K562 (cell line): ENCODE data around the gene DOCK6. TPM values are rescaled to one million over a fixed set of nuclear protein-coding genes. Genes with fewer than 3 reads are reported as not detected.
A peak's percentile ranks its signal among the peaks of the same experiment; 100 is the strongest.

Experiments used
- ATAC-seq: fragments of 200-7000 bp; cut with Tn5 transposase; 3 replicates; pipeline ENCODE4 v1.9.1; 2020; ENCODE audit warnings: moderate library complexity
- BruUV-seq: library from RNA; stranded (reverse); fragments of 400-500 nt; replicated peaks from 2 replicates; lab custom pipeline; 2021; lab: Mats Ljungman, UMichigan
- CTCF ChIA-PET: fragments of 300-600 bp; formaldehyde crosslinking; extraction: SDS; loops from one replicate; lab custom pipeline; 2021; ENCODE audit warnings: low intra/inter-chr PET ratio; lab: Yijun Ruan, JAX
- POLR2A ChIA-PET: fragments of 300-600, 350-650 bp; sonication (Branson Sonifier 250); formaldehyde crosslinking; extraction: SDS; loops from one replicate; lab custom pipeline; 2021; ENCODE audit warnings: antibody characterized with exemption, inconsistent platforms; lab: Yijun Ruan, JAX
- DNase-seq, 4 experiments: peaks; one replicate each; pipeline versions ENCODE4 v3.0.0 to v3.0.0-alpha.2; 2011 to 2018; ENCODE audit warnings: low spot score in 3 of 4, mixed read lengths in 3 of 4; ENCODE audit errors: extremely low read depth in 1 of 4
- FAIRE-seq: peaks from 2 replicates; lab custom pipeline; 2011; peaks lifted over from hg19 to GRCh38; lab: Jason Lieb, UNC
- H2AFZ ChIP-seq: 2 replicates; pipeline ENCODE4 v1.6.0; 2011; ENCODE audit warnings: low read depth, low read length, control low read depth, inconsistent platforms
- H3K27ac ChIP-seq: fragments of 200-600 bp; 3 replicates; pipeline ENCODE4 v1.8.0; 2011; ENCODE audit warnings: low read depth, mild to moderate bottlenecking, control low read depth, inconsistent platforms, low read length, moderate library complexity, mixed read lengths; ENCODE audit errors: extremely low read depth
- H3K27me3 ChIP-seq, 2 experiments: fragments of 300-600 bp in 1 of 2; 2 replicates in 1 of 2; 3 replicates in 1 of 2; pipeline versions ENCODE4 v1.6.0 to v1.8.0; 2011; ENCODE audit warnings: inconsistent platforms in 2 of 2, low read length in 2 of 2, mild to moderate bottlenecking in 1 of 2, mixed read lengths in 1 of 2, moderate library complexity in 1 of 2; ENCODE audit not compliant: control insufficient read depth in 2 of 2, insufficient read depth in 2 of 2
- H3K36me3 ChIP-seq: fragments of 300-600 bp; 3 replicates; pipeline ENCODE4 v1.8.0; 2011; ENCODE audit warnings: mild to moderate bottlenecking, low read length, inconsistent platforms; ENCODE audit not compliant: control insufficient read depth, insufficient read depth
- H3K4me1 ChIP-seq, 2 experiments: fragments of 200-600 bp in 1 of 2; replicated peaks in 1 of 2; 2 replicates in 1 of 2; 3 replicates in 1 of 2; pipeline versions ENCODE4 v1.5.1 to v1.8.0; 2011; ENCODE audit warnings: inconsistent platforms in 2 of 2, low read length in 2 of 2, mild to moderate bottlenecking in 1 of 2, mixed read lengths in 1 of 2, moderate library complexity in 1 of 2; ENCODE audit not compliant: control insufficient read depth in 2 of 2, insufficient read depth in 2 of 2
- H3K4me2 ChIP-seq: 2 replicates; pipeline ENCODE4 v1.6.1; 2011; ENCODE audit warnings: low read length, control low read depth, inconsistent platforms, mixed read lengths; ENCODE audit not compliant: insufficient read depth
- H3K4me3 ChIP-seq: fragments of 200-600 bp; sonication (generic), shearing (Covaris generic); 2 replicates; pipeline ENCODE4 v1.5.1; 2016; ENCODE audit warnings: control low read depth, inconsistent platforms
- H3K79me2 ChIP-seq: fragments of 200-600 bp; 3 replicates; pipeline ENCODE4 v1.8.0; 2011; ENCODE audit warnings: low read length, inconsistent platforms; ENCODE audit not compliant: control insufficient read depth, insufficient read depth
- H3K9ac ChIP-seq, 2 experiments: 2 replicates each; pipeline versions ENCODE4 v1.6.0 to v1.6.1; 2011; ENCODE audit warnings: low read depth in 2 of 2, low read length in 2 of 2, control low read depth in 1 of 2, inconsistent platforms in 1 of 2, mild to moderate bottlenecking in 1 of 2, mixed read lengths in 1 of 2; ENCODE audit not compliant: insufficient read depth in 1 of 2
- H3K9me1 ChIP-seq: one replicate; pipeline ENCODE4 v1.6.0; 2011; ENCODE audit warnings: inconsistent platforms, mild to moderate bottlenecking, low read length, moderate library complexity; ENCODE audit not compliant: control insufficient read depth, insufficient read depth
- H3K9me3 ChIP-seq: replicated peaks from 2 replicates; pipeline ENCODE4 v1.5.1; 2011; ENCODE audit warnings: low read depth, low read length, inconsistent platforms; ENCODE audit not compliant: control insufficient read depth, insufficient read depth
- H4K20me1 ChIP-seq: replicated peaks from 2 replicates; pipeline ENCODE4 v1.6.1; 2011; ENCODE audit warnings: low read length, inconsistent platforms, mixed read lengths; ENCODE audit not compliant: control insufficient read depth, insufficient read depth
- ETS2 ChIP-seq: IDR thresholded peaks from 2 replicates; pipeline ENCODE4 v1.6.1; 2016; ENCODE audit warnings: borderline replicate concordance, missing genetic modification characterization, mild to moderate bottlenecking, moderate library complexity, missing compliant biosample characterization; ENCODE audit not compliant: poor library complexity, severe bottlenecking
- KLF1 ChIP-seq: fragments of 450-650 bp; IDR thresholded peaks from 2 replicates; pipeline ENCODE4 v1.6.1; 2016; ENCODE audit warnings: missing genetic modification characterization, missing compliant biosample characterization
- POLR2AphosphoS5 ChIP-seq: IDR thresholded peaks from 2 replicates; pipeline ENCODE4 v1.6.1; 2011; ENCODE audit warnings: mild to moderate bottlenecking, low read depth, low read length, moderate library complexity; ENCODE audit not compliant: control insufficient read depth, insufficient read depth
- SP1 ChIP-seq: sonication (generic); formaldehyde crosslinking; IDR thresholded peaks from 2 replicates; pipeline ENCODE4 v1.8.1; 2022; ENCODE audit warnings: mild to moderate bottlenecking, missing genetic modification reagents
- TARDBP ChIP-seq: fragments of 450-650 bp; IDR thresholded peaks from 2 replicates; pipeline ENCODE4 v1.6.1; 2016
- ZNF778 ChIP-seq: fragments of 450-650 bp; formaldehyde crosslinking; IDR thresholded peaks from 2 replicates; pipeline ENCODE4 v1.4.0; 2020; ENCODE audit warnings: mild to moderate bottlenecking, moderate library complexity
- WGBS: fragments of 100-300 bp; shearing (Covaris generic); methylation state at CpG from one replicate; pipeline ENCODE4 v1.1.6; 2016; ENCODE audit warnings: low coverage, mixed read lengths; ENCODE audit not compliant: insufficient coverage; ENCODE audit errors: missing lambda C conversion rate; 5-methylcytosine and 5-hydroxymethylcytosine counted together
- in situ Hi-C: fragments of 300-500 bp; cut with MboI; formaldehyde crosslinking; loops from 4 replicates; pipeline ENCODE4 v1.15.0; 2018; ENCODE audit warnings: inconsistent platforms, mixed read lengths
- intact Hi-C: fragments of 100-400 bp; cut with micrococcal nuclease; formaldehyde crosslinking; loops from 2 replicates; pipeline ENCODE4 v1.14.2; 2022
- polyA plus RNA-seq, 8 experiments: library from polyadenylated mRNA; depleted of rRNA in 4 of 8; stranded (reverse) in 5 of 8; unstranded in 3 of 8; fragments of >200 nt; fragmentation: Nextera tagmentation in 2 of 8; fragmentation: Illumina TruSeq in 1 of 8; extraction: Ambion mirVana in 2 of 8; extraction: Trizol in 1 of 8; gene quantifications; 2 replicates each; pipeline versions ENCODE4 v1.2.1 to v1.2.3, GENCODE V29; 2011 to 2014; ENCODE audit warnings: inconsistent platforms in 1 of 8, missing spikeins in 1 of 8
- total RNA-seq, 7 experiments: library from RNA; depleted of rRNA in 6 of 7; stranded (reverse); fragments of >200 nt in 6 of 7; fragmentation: Illumina TruSeq in 2 of 7; extraction: Trizol in 2 of 7; gene quantifications; 2 replicates each; pipeline versions ENCODE4 v1.2.1 to v1.2.3, GENCODE V29; 2011 to 2021; ENCODE audit warnings: low replicate concordance in 1 of 7
- TF ChIP-seq, protein P1 (sequence below), 2 experiments: IDR thresholded peaks in 1 of 2; conservative IDR thresholded peaks in 1 of 2; 2 replicates each; pipeline ENCODE4 v1.6.1; 2016; ENCODE audit warnings: low read depth in 2 of 2, mild to moderate bottlenecking in 1 of 2, missing compliant biosample characterization in 1 of 2, missing genetic modification characterization in 1 of 2, moderate library complexity in 1 of 2
- TF ChIP-seq, protein P2 (sequence below), 2 experiments: fragments of 450-650 bp; IDR thresholded peaks; 2 replicates each; pipeline ENCODE4 v1.6.1; 2018; ENCODE audit warnings: mild to moderate bottlenecking in 2 of 2, low read depth in 1 of 2; ENCODE audit not compliant: partially characterized antibody in 2 of 2
- TF ChIP-seq, protein P3 (sequence below): IDR thresholded peaks from 2 replicates; pipeline ENCODE4 v1.6.1; 2012; ENCODE audit warnings: low read depth, low read length, improper control_type of control experiment, borderline replicate concordance
- TF ChIP-seq, protein P4 (sequence below): fragments of 250-450 bp; sonication (Bioruptor Pico); IDR thresholded peaks from 2 replicates; pipeline ENCODE4 v1.9.0; 2021; ENCODE audit warnings: mild to moderate bottlenecking, inconsistent platforms

Gene DOCK6
- total and polyA plus RNA-seq, 9 of the 15 experiments (the other 6 are each of a cell fraction or from before 2014, with no cell fraction given): 0.35 to 19.3 (median 3.8) TPM

DNA sequence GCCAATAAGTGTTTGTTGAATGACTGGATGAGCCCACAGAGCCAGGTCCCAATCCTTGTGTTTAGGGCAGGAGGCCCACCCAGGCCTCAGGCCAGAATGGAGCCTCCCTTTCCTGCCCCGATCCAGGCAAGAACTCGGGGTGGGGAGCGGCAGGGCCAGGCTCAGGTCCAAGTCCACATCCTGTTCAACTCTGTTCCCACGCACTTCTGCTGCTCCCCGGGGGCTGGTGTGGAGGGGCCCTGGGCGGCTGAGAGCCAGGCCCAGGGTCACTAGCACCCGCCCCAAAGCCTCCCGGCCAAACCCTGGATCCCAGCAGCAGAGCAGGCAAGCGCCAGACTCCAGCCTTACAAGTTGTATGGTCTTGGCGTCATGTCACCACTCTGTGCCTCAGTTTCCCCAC, 14.9 kb downstream of the DOCK6 start:
- Histone ChIP-seq H3K27me3 (no peaks in the 10 kb centered on the region), H3K79me2 (no peaks in the 10 kb centered on the region), H3K9me3 (no peaks in the 10 kb centered on the region), H4K20me1 (no peaks in the 10 kb centered on the region), H2AFZ (no peak overlapping the region), H3K27ac (no peak overlapping the region), H3K9ac (peak overlapping the region in 1 of 2 experiments; percentile 13; a peak in 1 of 4 replicates), H3K9me1 (no peaks in the 10 kb centered on the region), H3K4me3 (no peak overlapping the region), H3K4me2 (no peak overlapping the region), H3K36me3 (peaks cover 21% of the 10 kb centered on the region; the same call in 2 of the 3 replicates), H3K4me1 (peaks cover 0 to 14% of the 10 kb centered on the region in 2 experiments; a peak in 2 of 5 replicates)
- no peak for DNase-seq
- no TSS peak for BruUV-seq
- whole genome bisulfite sequencing: 84% methylated on average over 10 of the region's 10 CpGs
- ChIA-PET CTCF (no interaction called here), POLR2A (no interaction called here)
- no peak for ATAC-seq
- intact Hi-C loops: no loop called here
- in situ Hi-C loops: no loop called here
- FAIRE-seq: no peak
- no peak for TF ChIP-seq POLR2AphosphoS5
- TF ChIP-seq, protein P1, sequence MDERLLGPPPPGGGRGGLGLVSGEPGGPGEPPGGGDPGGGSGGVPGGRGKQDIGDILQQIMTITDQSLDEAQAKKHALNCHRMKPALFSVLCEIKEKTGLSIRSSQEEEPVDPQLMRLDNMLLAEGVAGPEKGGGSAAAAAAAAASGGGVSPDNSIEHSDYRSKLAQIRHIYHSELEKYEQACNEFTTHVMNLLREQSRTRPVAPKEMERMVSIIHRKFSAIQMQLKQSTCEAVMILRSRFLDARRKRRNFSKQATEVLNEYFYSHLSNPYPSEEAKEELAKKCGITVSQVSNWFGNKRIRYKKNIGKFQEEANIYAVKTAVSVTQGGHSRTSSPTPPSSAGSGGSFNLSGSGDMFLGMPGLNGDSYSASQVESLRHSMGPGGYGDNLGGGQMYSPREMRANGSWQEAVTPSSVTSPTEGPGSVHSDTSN (CRISPR knock-in tag; IDR thresholded peaks at IDR 0.05; ENCODE audit: low read depth): no peak
- TF ChIP-seq, protein P1 (tag; conservative IDR thresholded peaks at IDR 0.05; ENCODE audit: low read depth): no peak
- TF ChIP-seq ETS2: no peak
- TF ChIP-seq KLF1 (tag): no peak
- no peak for TF ChIP-seq SP1 (CRISPR knock-in tag)
- TF ChIP-seq, protein P2, sequence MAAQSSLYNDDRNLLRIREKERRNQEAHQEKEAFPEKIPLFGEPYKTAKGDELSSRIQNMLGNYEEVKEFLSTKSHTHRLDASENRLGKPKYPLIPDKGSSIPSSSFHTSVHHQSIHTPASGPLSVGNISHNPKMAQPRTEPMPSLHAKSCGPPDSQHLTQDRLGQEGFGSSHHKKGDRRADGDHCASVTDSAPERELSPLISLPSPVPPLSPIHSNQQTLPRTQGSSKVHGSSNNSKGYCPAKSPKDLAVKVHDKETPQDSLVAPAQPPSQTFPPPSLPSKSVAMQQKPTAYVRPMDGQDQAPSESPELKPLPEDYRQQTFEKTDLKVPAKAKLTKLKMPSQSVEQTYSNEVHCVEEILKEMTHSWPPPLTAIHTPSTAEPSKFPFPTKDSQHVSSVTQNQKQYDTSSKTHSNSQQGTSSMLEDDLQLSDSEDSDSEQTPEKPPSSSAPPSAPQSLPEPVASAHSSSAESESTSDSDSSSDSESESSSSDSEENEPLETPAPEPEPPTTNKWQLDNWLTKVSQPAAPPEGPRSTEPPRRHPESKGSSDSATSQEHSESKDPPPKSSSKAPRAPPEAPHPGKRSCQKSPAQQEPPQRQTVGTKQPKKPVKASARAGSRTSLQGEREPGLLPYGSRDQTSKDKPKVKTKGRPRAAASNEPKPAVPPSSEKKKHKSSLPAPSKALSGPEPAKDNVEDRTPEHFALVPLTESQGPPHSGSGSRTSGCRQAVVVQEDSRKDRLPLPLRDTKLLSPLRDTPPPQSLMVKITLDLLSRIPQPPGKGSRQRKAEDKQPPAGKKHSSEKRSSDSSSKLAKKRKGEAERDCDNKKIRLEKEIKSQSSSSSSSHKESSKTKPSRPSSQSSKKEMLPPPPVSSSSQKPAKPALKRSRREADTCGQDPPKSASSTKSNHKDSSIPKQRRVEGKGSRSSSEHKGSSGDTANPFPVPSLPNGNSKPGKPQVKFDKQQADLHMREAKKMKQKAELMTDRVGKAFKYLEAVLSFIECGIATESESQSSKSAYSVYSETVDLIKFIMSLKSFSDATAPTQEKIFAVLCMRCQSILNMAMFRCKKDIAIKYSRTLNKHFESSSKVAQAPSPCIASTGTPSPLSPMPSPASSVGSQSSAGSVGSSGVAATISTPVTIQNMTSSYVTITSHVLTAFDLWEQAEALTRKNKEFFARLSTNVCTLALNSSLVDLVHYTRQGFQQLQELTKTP (IDR thresholded peaks at IDR 0.05; ENCODE audit: low read depth in 1 of 2, partially characterized antibody in 2 of 2): no peak
- no peak for TF ChIP-seq ZNF778 (CRISPR knock-in tag)
- TF ChIP-seq, protein P3, sequence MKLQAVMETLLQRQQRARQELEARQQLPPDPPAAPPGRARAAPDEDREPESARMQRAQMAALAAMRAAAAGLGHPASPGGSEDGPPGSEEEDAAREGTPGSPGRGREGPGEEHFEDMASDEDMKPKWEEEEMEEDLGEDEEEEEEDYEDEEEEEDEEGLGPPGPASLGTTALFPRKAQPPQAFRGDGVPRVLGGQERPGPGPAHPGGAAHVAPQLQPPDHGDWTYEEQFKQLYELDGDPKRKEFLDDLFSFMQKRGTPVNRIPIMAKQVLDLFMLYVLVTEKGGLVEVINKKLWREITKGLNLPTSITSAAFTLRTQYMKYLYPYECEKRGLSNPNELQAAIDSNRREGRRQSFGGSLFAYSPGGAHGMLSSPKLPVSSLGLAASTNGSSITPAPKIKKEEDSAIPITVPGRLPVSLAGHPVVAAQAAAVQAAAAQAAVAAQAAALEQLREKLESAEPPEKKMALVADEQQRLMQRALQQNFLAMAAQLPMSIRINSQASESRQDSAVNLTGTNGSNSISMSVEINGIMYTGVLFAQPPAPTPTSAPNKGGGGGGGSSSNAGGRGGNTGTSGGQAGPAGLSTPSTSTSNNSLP: no peak
- TF ChIP-seq, protein P4, sequence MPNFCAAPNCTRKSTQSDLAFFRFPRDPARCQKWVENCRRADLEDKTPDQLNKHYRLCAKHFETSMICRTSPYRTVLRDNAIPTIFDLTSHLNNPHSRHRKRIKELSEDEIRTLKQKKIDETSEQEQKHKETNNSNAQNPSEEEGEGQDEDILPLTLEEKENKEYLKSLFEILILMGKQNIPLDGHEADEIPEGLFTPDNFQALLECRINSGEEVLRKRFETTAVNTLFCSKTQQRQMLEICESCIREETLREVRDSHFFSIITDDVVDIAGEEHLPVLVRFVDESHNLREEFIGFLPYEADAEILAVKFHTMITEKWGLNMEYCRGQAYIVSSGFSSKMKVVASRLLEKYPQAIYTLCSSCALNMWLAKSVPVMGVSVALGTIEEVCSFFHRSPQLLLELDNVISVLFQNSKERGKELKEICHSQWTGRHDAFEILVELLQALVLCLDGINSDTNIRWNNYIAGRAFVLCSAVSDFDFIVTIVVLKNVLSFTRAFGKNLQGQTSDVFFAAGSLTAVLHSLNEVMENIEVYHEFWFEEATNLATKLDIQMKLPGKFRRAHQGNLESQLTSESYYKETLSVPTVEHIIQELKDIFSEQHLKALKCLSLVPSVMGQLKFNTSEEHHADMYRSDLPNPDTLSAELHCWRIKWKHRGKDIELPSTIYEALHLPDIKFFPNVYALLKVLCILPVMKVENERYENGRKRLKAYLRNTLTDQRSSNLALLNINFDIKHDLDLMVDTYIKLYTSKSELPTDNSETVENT (CRISPR knock-in tag): no peak
- TF ChIP-seq TARDBP: no peak
